Esophagus muscularis mucosa (tissue), 4 donors: ENCODE measurements around the gene CNTN5. TPM values are rescaled to one million over a fixed set of nuclear protein-coding genes. Genes with fewer than 3 reads are reported as not detected.

Experiments
- DNase-seq: peaks from one replicate; pipeline ENCODE4 v3.0.0-alpha.2; 2017; ENCODE audit errors: extremely low spot score
- H3K27ac ChIP-seq, 4 donors: fragments of 200-600 bp; sonication (generic); replicated peaks in 1 of 4; 1 replicate in 3 of 4; 2 replicates in 1 of 4; pipeline ENCODE4 v1.5.1; 2016 to 2019; ENCODE audit warnings: mild to moderate bottlenecking in 1 of 4
- H3K27me3 ChIP-seq, 4 donors: fragments of 200-600 bp; sonication (generic); one replicate each; pipeline versions ENCODE4 v1.5.1 to v1.6.0; 2016 to 2019
- H3K36me3 ChIP-seq, 4 donors: fragments of 200-600 bp; sonication (generic); one replicate each; pipeline ENCODE4 v1.5.1; 2016 to 2019
- H3K4me1 ChIP-seq, 4 donors: fragments of 200-600 bp; sonication (generic); one replicate each; pipeline ENCODE4 v1.5.1; 2016 to 2019
- H3K4me3 ChIP-seq, 4 donors: fragments of 200-600 bp; sonication (generic); 1 replicate in 2 of 4; 2 replicates in 2 of 4; pipeline ENCODE4 v1.5.1; 2016 to 2019; ENCODE audit warnings: mild to moderate bottlenecking in 4 of 4, moderate library complexity in 1 of 4
- H3K9me3 ChIP-seq, 4 donors: fragments of 200-600 bp; sonication (generic); 1 replicate in 3 of 4; 2 replicates in 1 of 4; pipeline ENCODE4 v1.5.1; 2016 to 2019
- CTCF ChIP-seq, 3 experiments: fragments of 200-600 bp in 2 of 3; fragments of 450-650 bp in 1 of 3; sonication (generic) in 2 of 3; IDR thresholded peaks; one replicate each; pipeline ENCODE4 v1.5.1; 2017 to 2019; ENCODE audit warnings: antibody characterized with exemption in 3 of 3, mild to moderate bottlenecking in 2 of 3, moderate library complexity in 1 of 3
- EP300 ChIP-seq: sonication (generic); formaldehyde crosslinking; IDR thresholded peaks from one replicate; pipeline ENCODE4 v1.6.1; 2017; ENCODE audit warnings: antibody characterized with exemption
- POLR2A ChIP-seq: fragments of 450-650 bp; IDR thresholded peaks from one replicate; pipeline ENCODE4 v1.6.1; 2017; ENCODE audit warnings: antibody characterized with exemption, moderate library complexity, mild to moderate bottlenecking, low read depth
- POLR2AphosphoS5 ChIP-seq, 2 donors: sonication (generic); formaldehyde crosslinking; IDR thresholded peaks; one replicate each; pipeline ENCODE4 v1.6.1; 2017; ENCODE audit warnings: antibody characterized with exemption in 2 of 2
- WGBS: methylation state at CpG from one replicate; pipeline ENCODE4 v1.1.5; 2018; 5-methylcytosine and 5-hydroxymethylcytosine counted together
- intact Hi-C: fragments of 100-400 bp; cut with DNase I; formaldehyde crosslinking; loops from one replicate; pipeline ENCODE4 v1.15.1; 2023
- total RNA-seq, 4 donors: library from RNA; depleted of rRNA; stranded (reverse); fragments of >200 nt; gene quantifications; one replicate each; pipeline versions ENCODE4 v1.1.0 to v1.2.1, GENCODE V29; 2016

CNTN5 gene
- total RNA-seq = under 1 TPM in 1 of 4 donors, not detected in 3; 0.06 TPM

- TF ChIP-seq POLR2A (no peak), POLR2AphosphoS5 (IDR thresholded peaks at IDR 0.05) (no peak), CTCF (IDR thresholded peaks at IDR 0.05) (no peak), EP300 (no peak)
- peaks cover 0 to 77% (median 3%) of the 10 kb centered on the region in 4 donors for H3K27me3 ChIP-seq
- WGBS = 2% methylated on average over 38 of the region's 57 CpGs
- peaks cover 5 to 15% (median 13%) of the 10 kb centered on the region in 4 donors for H3K4me1 ChIP-seq
- H3K9me3 ChIP-seq = no peaks in the 10 kb centered on the region
- no peaks in the 10 kb centered on the region for H3K36me3 ChIP-seq
- H3K4me3 ChIP-seq = peak within 1 kb of the TSS; percentile 36 to 50 (median 40)
- H3K27ac ChIP-seq = no peak within 1 kb of the TSS
- DNase-seq = peak; percentile 92
- intact Hi-C loops = no loop called here
Observed at GRCh38 chr11:99020352-99021225, at the start of gene CNTN5. TSS of gene CNTN5 (plus strand) at chr11:99020949.

GRCh38 chr11:98979205-98979604, 41.5 kb upstream of the CNTN5 start:
- Histone ChIP-seq H3K27me3 (no peaks in the 10 kb centered on the region), H3K9me3 (peaks cover 0 to under 1% (median 0%) of the 10 kb centered on the region in 4 donors), H3K4me3 (no peak overlapping the region), H3K27ac (no peak overlapping the region), H3K4me1 (no peaks in the 10 kb centered on the region), H3K36me3 (no peaks in the 10 kb centered on the region)
- TF ChIP-seq POLR2A = no peak
- no peak for TF ChIP-seq CTCF (IDR thresholded peaks at IDR 0.05)
- no peak for TF ChIP-seq POLR2AphosphoS5 (IDR thresholded peaks at IDR 0.05)
- 69% methylated on average over 2 of the region's 2 CpGs for WGBS
- DNase-seq = no peak
- intact Hi-C loops = no loop called here

GRCh38 chr11:99015634-99016454, 4.9 kb upstream of the CNTN5 start:
- Histone ChIP-seq H3K4me3 (no peak overlapping the region), H3K27me3 (peaks cover 0 to 37% (median 0%) of the 10 kb centered on the region in 4 donors), H3K36me3 (no peaks in the 10 kb centered on the region), H3K9me3 (no peaks in the 10 kb centered on the region), H3K4me1 (peaks cover 1 to 10% (median 8%) of the 10 kb centered on the region in 4 donors), H3K27ac (no peak overlapping the region)
- TF ChIP-seq CTCF (IDR thresholded peaks at IDR 0.05) (peak; percentile 54 to 85 (median 80)), POLR2AphosphoS5 (IDR thresholded peaks at IDR 0.05) (no peak)
- WGBS = 18% methylated on average over 3 of the region's 3 CpGs
- intact Hi-C loops = no loop called here
- no peak for DNase-seq

- Histone ChIP-seq H3K27ac (no peak overlapping the region), H3K36me3 (no peaks in the 10 kb centered on the region), H3K27me3 (peaks cover 0 to 70% (median 3%) of the 10 kb centered on the region in 4 donors), H3K4me1 (peaks cover 5 to 15% (median 13%) of the 10 kb centered on the region in 4 donors), H3K4me3 (no peak overlapping the region), H3K9me3 (no peaks in the 10 kb centered on the region)
- intact Hi-C loops = no loop called here
- WGBS = 54% methylated on average over 8 of the region's 8 CpGs
- no peak for TF ChIP-seq EP300
- no peak for TF ChIP-seq POLR2A
- DNase-seq = no peak
Observed at GRCh38 chr11:99019696-99020095, 1.1 kb upstream of the CNTN5 start.

- intact Hi-C loops = no loop called here
Observed at GRCh38 chr11:99037057-99037456, 16.3 kb downstream of the CNTN5 start.

More at GRCh38 chr11:99037057-99037456, 16.3 kb downstream of the CNTN5 start:
- Histone ChIP-seq H3K27ac (no peak overlapping the region), H3K4me3 (no peak overlapping the region), H3K4me1 (no peaks in the 10 kb centered on the region), H3K27me3 (no peaks in the 10 kb centered on the region), H3K36me3 (no peaks in the 10 kb centered on the region), H3K9me3 (no peaks in the 10 kb centered on the region)
- 79% methylated on average over 1 of the region's 1 CpG for WGBS
- no peak for DNase-seq
- TF ChIP-seq POLR2A (no peak), EP300 (no peak), POLR2AphosphoS5 (IDR thresholded peaks at IDR 0.05) (no peak), CTCF (IDR thresholded peaks at IDR 0.05) (no peak)
